GM19395 (cell line): ENCODE data around the gene RNF148.
"Not testable (repeated sequence)": the region's sequence is repeated elsewhere in the genome, so short reads cannot be mapped to it uniquely, and the experiment has no call there.

Experiments
- ATAC-seq: cut with Tn5 transposase; IDR thresholded peaks from one replicate; pipeline ENCODE4 v1.9.1; 2021; ENCODE audit warnings: mild to moderate bottlenecking, moderate library complexity; ENCODE audit not compliant: unreplicated experiment

The RNF148 gene

GRCh38 chr7:122691569-122692235, 11.0 kb downstream of the RNF148 start:
- ATAC-seq, result no peak

GRCh38 chr7:122689346-122690109, 13.2 kb downstream of the RNF148 start:
- ATAC-seq, result no peak

- ATAC-seq, result no peak
Observed at GRCh38 chr7:122688400-122688998, 14.2 kb downstream of the RNF148 start.

- no peak for ATAC-seq
Observed at GRCh38 chr7:122686360-122686878, 16.3 kb downstream of the RNF148 start.

GRCh38 chr7:122684504-122684903, 18.2 kb downstream of the RNF148 start:
- ATAC-seq, result no peak

- ATAC-seq, result no peak
Observed at GRCh38 chr7:122682815-122683550, 19.7 kb downstream of the RNF148 start.

GRCh38 chr7:122681186-122681585, 21.5 kb downstream of the RNF148 start:
- ATAC-seq, result not testable (repeated sequence)

- no peak for ATAC-seq
Observed at GRCh38 chr7:122679813-122680212, 22.9 kb downstream of the RNF148 start.

- ATAC-seq, result not testable (repeated sequence)
Observed at GRCh38 chr7:122679269-122679709, 23.4 kb downstream of the RNF148 start.

GRCh38 chr7:122677149-122677548, 25.6 kb downstream of the RNF148 start:
- no peak for ATAC-seq

GRCh38 chr7:122676466-122676865, 26.3 kb downstream of the RNF148 start:
- ATAC-seq, result no peak

GRCh38 chr7:122675621-122676020, 27.1 kb downstream of the RNF148 start:
- ATAC-seq, result no peak

GRCh38 chr7:122675011-122675410, 27.7 kb downstream of the RNF148 start:
- ATAC-seq, result no peak

GRCh38 chr7:122674502-122674901, 28.2 kb downstream of the RNF148 start:
- no peak for ATAC-seq

- ATAC-seq, result no peak
Observed at GRCh38 chr7:122673951-122674350, 28.8 kb downstream of the RNF148 start.

- ATAC-seq, result no peak
Observed at GRCh38 chr7:122672536-122672935, 30.2 kb downstream of the RNF148 start.

GRCh38 chr7:122663733-122664132, 39.0 kb downstream of the RNF148 start:
- ATAC-seq, result no peak

- ATAC-seq, result no peak
Observed at GRCh38 chr7:122658856-122659255, 43.9 kb downstream of the RNF148 start.

- no peak for ATAC-seq
Observed at GRCh38 chr7:122653685-122654084, 49.0 kb downstream of the RNF148 start.

- ATAC-seq, result no peak
Observed at GRCh38 chr7:122652876-122653275, 49.8 kb downstream of the RNF148 start.
